Measurements from ENCODE around the gene IPO11. TPM values are rescaled to one million over a fixed set of nuclear protein-coding genes. Genes with fewer than 3 reads are reported as not detected.
"Not testable (repeated sequence)": the region's sequence is repeated elsewhere in the genome, so short reads cannot be mapped to it uniquely, and the experiment has no call there.

IPO11 gene
- total RNA-seq, 1 donor from 2014 or later, result 54.2 TPM

GRCh38 chr5:62502456-62503101 is 90.0 kb downstream of the IPO11 start:
- Mint-ChIP-seq H3K4me1 (ENCODE audit: low read depth) (no peaks in the 10 kb centered on the region), H3K36me3 (ENCODE audit: low read depth) (peaks cover 12% of the 10 kb centered on the region), H3K4me3 (no peak overlapping the region), H3K27ac (no peak overlapping the region), H3K9me3 (no peaks in the 10 kb centered on the region), H3K27me3 (ENCODE audit: insufficient read depth) (no peaks in the 10 kb centered on the region)
- DNase-seq (ENCODE audit: low spot score), result no peak
- intact Hi-C loops (cut with micrococcal nuclease), result no loop called here

GRCh38 chr5:62504129-62504528 is 91.6 kb downstream of the IPO11 start:
- H3K27ac Mint-ChIP-seq, result no peak overlapping the region
- H3K27me3 Mint-ChIP-seq (ENCODE audit: insufficient read depth), result no peaks in the 10 kb centered on the region
- no peaks in the 10 kb centered on the region for H3K4me1 Mint-ChIP-seq (ENCODE audit: low read depth)
- H3K9me3 Mint-ChIP-seq, result peaks cover 3% of the 10 kb centered on the region
- H3K36me3 Mint-ChIP-seq (ENCODE audit: low read depth), result peaks cover 17% of the 10 kb centered on the region
- no peak for DNase-seq (ENCODE audit: low spot score)
- intact Hi-C loops (cut with micrococcal nuclease), result no loop called here
- no peak overlapping the region for H3K4me3 Mint-ChIP-seq

- no peaks in the 10 kb centered on the region for H3K27me3 Mint-ChIP-seq (ENCODE audit: insufficient read depth)
- no peak overlapping the region for H3K27ac Mint-ChIP-seq
- intact Hi-C loops (cut with micrococcal nuclease), result no loop called here
- peaks cover 3% of the 10 kb centered on the region for H3K9me3 Mint-ChIP-seq
- no peaks in the 10 kb centered on the region for H3K4me1 Mint-ChIP-seq (ENCODE audit: low read depth)
- peaks cover 22% of the 10 kb centered on the region for H3K36me3 Mint-ChIP-seq (ENCODE audit: low read depth)
- no peak for DNase-seq (ENCODE audit: low spot score)
- H3K4me3 Mint-ChIP-seq, result no peak overlapping the region
These were observed 94.3 kb downstream of the IPO11 start for GRCh38 chr5:62506659-62507460.

DNA sequence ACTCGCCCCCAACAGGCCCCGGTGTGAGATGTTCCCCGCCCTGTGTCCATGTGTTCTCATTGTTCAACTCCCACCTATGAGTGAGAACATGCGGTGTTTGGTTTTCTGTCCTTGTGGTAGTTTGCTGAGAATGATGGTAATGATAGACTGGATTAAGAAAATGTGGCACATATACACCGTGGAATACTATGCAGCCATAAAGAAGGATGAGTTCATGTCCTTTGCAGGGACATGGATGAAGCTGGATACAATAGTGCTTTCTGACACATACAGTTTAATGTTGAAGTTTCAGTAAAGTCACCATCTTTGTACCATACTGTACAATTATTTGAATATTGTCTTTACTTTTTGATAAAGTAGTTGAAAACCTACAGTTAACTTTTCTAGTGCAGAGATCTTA is 96.2 kb downstream of the IPO11 start:
- H3K4me3 Mint-ChIP-seq; DNase-seq (ENCODE audit: low spot score); intact Hi-C loops (cut with micrococcal nuclease); H3K9me3 Mint-ChIP-seq; H3K27ac Mint-ChIP-seq; H3K27me3 Mint-ChIP-seq (ENCODE audit: insufficient read depth); H3K4me1 Mint-ChIP-seq (ENCODE audit: low read depth): not testable (repeated sequence)
- H3K36me3 Mint-ChIP-seq (ENCODE audit: low read depth), result peaks cover 22% of the 10 kb centered on the region

DNA sequence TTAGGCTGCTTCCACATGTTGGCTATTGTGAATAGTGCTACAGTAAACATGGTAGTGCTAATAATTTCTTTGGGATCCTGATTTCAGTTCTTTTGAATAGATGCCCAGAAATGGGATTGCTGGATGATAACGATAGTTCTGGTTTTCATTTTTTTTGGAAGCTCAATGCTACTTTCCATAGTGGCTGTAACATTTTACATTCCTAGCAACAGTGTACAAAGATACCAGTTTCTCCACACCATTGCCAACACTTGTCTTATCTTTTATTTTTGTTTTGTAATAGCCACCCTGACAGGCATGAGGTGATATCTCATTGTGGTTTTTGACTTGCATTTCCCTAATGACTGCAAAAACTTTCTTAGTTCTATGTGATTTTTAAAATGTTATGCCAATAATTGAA is 97.2 kb downstream of the IPO11 start:
- intact Hi-C loops (cut with micrococcal nuclease), result no loop called here
- peaks cover 22% of the 10 kb centered on the region for H3K36me3 Mint-ChIP-seq (ENCODE audit: low read depth)
- H3K4me1 Mint-ChIP-seq (ENCODE audit: low read depth), result no peaks in the 10 kb centered on the region
- no peak overlapping the region for H3K27ac Mint-ChIP-seq
- H3K4me3 Mint-ChIP-seq, result no peak overlapping the region
- H3K27me3 Mint-ChIP-seq (ENCODE audit: insufficient read depth), result no peaks in the 10 kb centered on the region
- DNase-seq (ENCODE audit: low spot score), result no peak
- H3K9me3 Mint-ChIP-seq, result peaks cover 3% of the 10 kb centered on the region

GRCh38 chr5:62513085-62513484 is 100.5 kb downstream of the IPO11 start:
- H3K9me3 Mint-ChIP-seq; H3K4me3 Mint-ChIP-seq; DNase-seq (ENCODE audit: low spot score); intact Hi-C loops (cut with micrococcal nuclease); H3K4me1 Mint-ChIP-seq (ENCODE audit: low read depth); H3K27me3 Mint-ChIP-seq (ENCODE audit: insufficient read depth); H3K27ac Mint-ChIP-seq: not testable (repeated sequence)
- peaks cover 10% of the 10 kb centered on the region for H3K36me3 Mint-ChIP-seq (ENCODE audit: low read depth)

DNA sequence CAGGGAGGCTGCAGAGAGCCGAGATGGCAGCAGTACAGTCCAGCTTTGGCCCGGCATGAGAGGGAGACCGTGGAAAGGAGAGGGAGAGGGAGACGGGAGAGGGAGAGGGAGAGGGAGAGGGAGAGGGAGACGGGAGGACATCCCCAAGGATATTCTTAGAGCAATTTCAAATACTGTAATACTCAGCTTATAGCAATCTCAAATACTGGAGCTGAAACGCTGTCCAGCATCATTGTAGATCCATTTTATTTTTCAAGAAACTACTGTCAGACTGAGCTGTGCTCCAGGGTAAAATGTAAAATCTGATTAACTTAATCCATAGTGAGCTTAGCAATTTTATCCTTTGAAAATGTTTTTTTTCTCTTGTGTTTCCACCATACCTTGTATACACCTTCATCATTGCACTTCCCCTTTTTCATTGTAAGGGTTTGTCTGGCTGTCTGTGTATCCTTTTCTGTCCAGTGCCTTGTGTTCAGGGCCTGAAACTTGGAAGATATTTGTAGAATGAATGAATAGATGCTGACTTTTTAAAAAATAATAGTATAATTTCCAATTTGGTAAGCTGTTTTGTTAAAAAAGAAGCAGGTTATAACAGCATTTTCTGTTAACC is 102.1 kb downstream of the IPO11 start:
- Mint-ChIP-seq H3K9me3 (no peaks in the 10 kb centered on the region), H3K27ac (no peak overlapping the region), H3K36me3 (ENCODE audit: low read depth) (peaks cover 5% of the 10 kb centered on the region), H3K4me1 (ENCODE audit: low read depth) (no peaks in the 10 kb centered on the region), H3K4me3 (no peak overlapping the region), H3K27me3 (ENCODE audit: insufficient read depth) (no peaks in the 10 kb centered on the region)
- intact Hi-C loops (cut with micrococcal nuclease), result no loop called here
- no peak for DNase-seq (ENCODE audit: low spot score)

DNA sequence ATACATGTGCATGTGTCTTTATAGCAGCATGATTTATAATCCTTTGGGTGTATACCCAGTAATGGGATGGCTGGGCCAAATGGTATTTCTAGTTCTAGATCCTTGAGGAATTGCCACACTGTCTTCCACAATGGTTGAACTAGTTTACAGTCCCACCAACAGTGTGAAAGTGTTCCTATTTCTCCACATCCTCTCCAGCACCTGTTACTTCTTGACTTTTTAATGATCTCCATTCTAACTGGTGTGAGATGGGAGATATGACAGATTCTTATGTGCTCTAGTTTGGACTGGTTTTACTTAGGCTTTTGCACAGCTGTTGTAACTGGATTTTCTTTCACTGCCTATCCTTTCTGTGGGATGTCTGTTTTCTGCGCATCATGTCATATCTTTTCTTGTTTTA is 108.2 kb downstream of the IPO11 start:
- H3K27ac Mint-ChIP-seq; H3K27me3 Mint-ChIP-seq (ENCODE audit: insufficient read depth); intact Hi-C loops (cut with micrococcal nuclease); DNase-seq (ENCODE audit: low spot score); H3K4me3 Mint-ChIP-seq; H3K9me3 Mint-ChIP-seq: not testable (repeated sequence)
- H3K4me1 Mint-ChIP-seq (ENCODE audit: low read depth), result peaks cover 17% of the 10 kb centered on the region
- H3K36me3 Mint-ChIP-seq (ENCODE audit: low read depth), result peaks cover 32% of the 10 kb centered on the region

GRCh38 chr5:62521319-62521718 is 108.8 kb downstream of the IPO11 start:
- Mint-ChIP-seq H3K36me3 (ENCODE audit: low read depth) (peaks cover 32% of the 10 kb centered on the region), H3K4me3 (no peak overlapping the region), H3K27me3 (ENCODE audit: insufficient read depth) (no peaks in the 10 kb centered on the region), H3K9me3 (no peaks in the 10 kb centered on the region), H3K4me1 (ENCODE audit: low read depth) (peaks cover 17% of the 10 kb centered on the region), H3K27ac (no peak overlapping the region)
- intact Hi-C loops (cut with micrococcal nuclease), result no loop called here
- no peak for DNase-seq (ENCODE audit: low spot score)

DNA sequence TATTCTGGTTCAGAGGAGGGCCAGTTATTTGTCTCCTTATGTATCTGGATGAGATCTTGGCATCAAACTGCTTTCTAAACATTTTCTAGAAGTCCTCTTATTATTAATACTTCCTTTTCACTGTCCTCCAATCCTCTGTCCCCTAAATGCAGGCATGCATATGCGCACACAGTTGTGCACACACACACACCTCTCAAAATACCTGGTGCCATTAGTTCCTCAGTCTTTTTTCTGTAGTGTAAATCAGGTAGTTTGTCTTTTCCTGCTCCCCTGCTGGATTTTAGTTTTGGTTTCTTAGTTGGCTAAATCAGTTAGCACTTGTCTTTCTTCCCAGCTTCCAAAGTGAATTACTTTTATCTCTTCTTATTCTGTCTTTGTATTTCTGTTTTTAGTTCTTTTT is 110.2 kb downstream of the IPO11 start:
- H3K36me3 Mint-ChIP-seq (ENCODE audit: low read depth), result peaks cover 32% of the 10 kb centered on the region
- no peak overlapping the region for H3K4me3 Mint-ChIP-seq
- H3K9me3 Mint-ChIP-seq, result no peaks in the 10 kb centered on the region
- no peak overlapping the region for H3K27ac Mint-ChIP-seq
- H3K27me3 Mint-ChIP-seq (ENCODE audit: insufficient read depth), result no peaks in the 10 kb centered on the region
- intact Hi-C loops (cut with micrococcal nuclease), result no loop called here
- DNase-seq (ENCODE audit: low spot score), result no peak
- H3K4me1 Mint-ChIP-seq (ENCODE audit: low read depth), result peaks cover 17% of the 10 kb centered on the region

DNA sequence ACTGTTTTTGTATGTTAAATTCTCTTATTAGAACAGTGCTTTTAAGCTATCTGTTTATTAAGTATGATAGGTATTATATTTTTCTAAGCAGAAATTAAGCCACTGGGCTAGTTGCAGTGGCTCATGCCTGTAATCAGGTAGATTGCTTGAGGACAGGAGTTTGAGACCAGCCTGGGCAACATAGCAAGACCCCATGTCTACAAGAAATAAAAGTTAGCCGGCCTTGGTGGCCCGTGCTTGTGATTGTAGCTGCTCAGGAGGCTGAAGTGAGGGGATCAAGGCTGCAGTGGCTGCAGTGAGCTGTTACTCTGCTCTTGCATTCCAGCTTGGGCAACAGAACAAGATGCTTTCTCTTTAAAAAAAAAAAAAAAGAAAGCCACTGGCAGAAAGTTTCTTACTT is 121.0 kb downstream of the IPO11 start:
- Mint-ChIP-seq H3K4me1 (ENCODE audit: low read depth) (peaks cover 7% of the 10 kb centered on the region), H3K27ac (no peak overlapping the region), H3K27me3 (ENCODE audit: insufficient read depth) (no peaks in the 10 kb centered on the region), H3K9me3 (peaks cover 3% of the 10 kb centered on the region), H3K4me3 (no peak overlapping the region), H3K36me3 (ENCODE audit: low read depth) (peaks cover 16% of the 10 kb centered on the region)
- no peak for DNase-seq (ENCODE audit: low spot score)
- intact Hi-C loops (cut with micrococcal nuclease), result no loop called here

DNA sequence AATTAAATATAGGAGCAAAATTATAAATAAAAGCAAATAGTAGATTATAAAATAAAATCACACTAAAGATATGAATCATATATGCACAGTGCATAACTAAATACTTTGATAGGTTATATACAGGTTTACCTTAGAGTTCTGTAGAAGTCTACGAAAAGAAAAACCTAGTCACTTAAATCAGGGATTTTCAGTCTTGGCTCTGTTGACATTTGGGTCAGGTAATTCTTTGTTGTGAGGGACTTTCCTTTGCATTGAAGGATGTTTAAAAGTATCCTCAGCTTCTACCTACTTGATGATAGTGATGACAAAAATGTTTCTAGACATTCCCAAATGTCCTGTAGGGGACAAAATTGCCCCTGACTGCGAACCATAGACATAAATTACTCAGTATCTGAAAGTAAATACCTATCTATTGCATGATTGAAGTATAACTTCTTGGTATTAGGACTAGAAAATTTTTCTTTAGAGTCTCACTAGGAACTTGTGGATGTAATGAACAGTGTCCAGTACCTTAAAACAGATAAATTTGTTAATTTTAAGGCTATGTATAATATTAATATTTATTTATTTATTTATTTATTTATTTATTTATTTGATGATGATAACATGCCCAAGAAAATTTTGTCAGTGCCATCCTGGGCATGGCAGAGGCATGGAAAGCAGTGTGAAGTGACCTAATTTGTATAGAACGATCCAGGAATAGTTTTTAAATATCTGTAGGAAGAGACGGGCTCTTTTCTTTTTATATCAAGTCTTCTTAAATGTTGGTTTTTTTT is 122.1 kb downstream of the IPO11 start:
- Mint-ChIP-seq H3K4me3 (no peak overlapping the region), H3K9me3 (peaks cover 3% of the 10 kb centered on the region), H3K27ac (no peak overlapping the region), H3K36me3 (ENCODE audit: low read depth) (peaks cover 19% of the 10 kb centered on the region), H3K4me1 (ENCODE audit: low read depth) (peaks cover 10% of the 10 kb centered on the region), H3K27me3 (ENCODE audit: insufficient read depth) (no peaks in the 10 kb centered on the region)
- no peak for DNase-seq (ENCODE audit: low spot score)
- intact Hi-C loops (cut with micrococcal nuclease), result no loop called here

DNA sequence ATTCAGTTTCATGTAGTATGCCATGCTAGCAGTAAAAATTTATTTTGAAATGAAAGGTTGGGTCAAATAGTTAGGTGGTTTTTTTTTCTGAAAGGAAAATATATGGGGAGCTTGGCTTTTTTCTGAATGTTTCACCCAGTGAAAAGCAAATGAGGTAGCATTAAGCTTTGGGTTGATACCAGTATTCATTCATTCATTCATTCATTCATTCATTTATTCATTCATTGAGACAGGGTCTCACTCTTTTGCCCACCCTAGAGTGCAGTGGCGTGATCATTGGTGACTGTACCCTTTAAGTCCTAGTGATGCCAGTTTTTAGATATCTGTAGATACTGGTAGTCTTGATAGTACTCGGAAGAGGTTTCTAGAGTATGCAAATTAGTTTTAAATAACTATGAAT is 123.7 kb downstream of the IPO11 start:
- peaks cover 17% of the 10 kb centered on the region for H3K36me3 Mint-ChIP-seq (ENCODE audit: low read depth)
- no peak overlapping the region for H3K4me3 Mint-ChIP-seq
- intact Hi-C loops (cut with micrococcal nuclease), result no loop called here
- no peak for DNase-seq (ENCODE audit: low spot score)
- no peaks in the 10 kb centered on the region for H3K27me3 Mint-ChIP-seq (ENCODE audit: insufficient read depth)
- peaks cover 10% of the 10 kb centered on the region for H3K4me1 Mint-ChIP-seq (ENCODE audit: low read depth)
- peaks cover 3% of the 10 kb centered on the region for H3K9me3 Mint-ChIP-seq
- H3K27ac Mint-ChIP-seq, result no peak overlapping the region

Measured in activated T-helper 1 cell treated with anti-CD3 and anti-CD28 coated beads, Interleukin-12 subunit alpha, Interleukin-12 subunit beta, Interleukin-2, Interleukin-4 antibody, amounts not matched to agents 30 ng/mL and 10 ng/mL and 1 ng/mL, durations not matched to agents 14 hours and 24 hours and 36 hours (primary cell).